Activated CD8-positive, alpha-beta memory T cell treated with anti-CD3 and anti-CD28 coated beads for 1 hour (primary cell): ENCODE measurements around the gene MPI.
"Not testable (repeated sequence)": the region's sequence is repeated elsewhere in the genome, so short reads cannot be mapped to it uniquely, and the experiment has no call there.

Experiments
- DNase-seq, 2 donors: peaks; one replicate each; pipeline ENCODE4 v3.0.0-alpha.2; 2020; ENCODE audit warnings: low read depth in 1 of 2; ENCODE audit errors: extremely low read depth in 1 of 2

The MPI gene

DNA sequence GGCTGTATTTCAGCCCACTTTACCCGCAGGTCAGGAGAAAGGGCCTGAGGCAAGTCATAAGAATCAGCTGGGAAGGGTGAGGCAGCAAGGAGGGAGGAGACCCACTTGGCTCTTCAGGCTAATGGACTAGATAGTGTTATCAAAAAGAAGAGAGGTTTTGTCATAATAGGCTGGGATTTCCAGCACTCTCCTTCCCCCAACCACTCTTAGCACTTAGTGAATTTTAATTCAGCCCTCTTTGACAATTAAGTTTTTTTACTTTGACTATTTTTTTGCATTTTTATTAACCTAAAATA, 771 bp downstream of the MPI start:
- no peak for DNase-seq

GRCh38 chr15:74891469-74891868, 1.6 kb downstream of the MPI start:
- DNase-seq = no peak

DNA sequence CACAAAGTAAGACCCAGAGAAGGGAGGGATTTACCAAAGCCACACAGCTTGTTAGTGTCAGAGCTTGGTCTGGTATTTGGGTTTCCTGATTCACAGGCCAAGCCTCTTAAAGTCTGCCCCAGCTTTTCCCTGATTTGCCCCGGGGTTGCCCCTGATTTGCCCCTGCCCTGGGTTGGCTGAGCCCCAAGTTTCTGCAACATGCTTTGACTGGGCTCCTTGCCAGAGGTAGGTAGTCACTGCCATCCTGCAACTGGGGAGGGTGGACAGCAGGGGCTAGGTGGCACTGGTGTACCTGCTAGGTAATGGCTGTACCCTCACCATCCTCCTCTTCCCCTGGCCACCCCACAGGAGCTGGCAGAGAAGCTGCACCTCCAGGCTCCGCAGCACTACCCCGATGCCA, 2.5 kb downstream of the MPI start:
- DNase-seq = no peak

DNA sequence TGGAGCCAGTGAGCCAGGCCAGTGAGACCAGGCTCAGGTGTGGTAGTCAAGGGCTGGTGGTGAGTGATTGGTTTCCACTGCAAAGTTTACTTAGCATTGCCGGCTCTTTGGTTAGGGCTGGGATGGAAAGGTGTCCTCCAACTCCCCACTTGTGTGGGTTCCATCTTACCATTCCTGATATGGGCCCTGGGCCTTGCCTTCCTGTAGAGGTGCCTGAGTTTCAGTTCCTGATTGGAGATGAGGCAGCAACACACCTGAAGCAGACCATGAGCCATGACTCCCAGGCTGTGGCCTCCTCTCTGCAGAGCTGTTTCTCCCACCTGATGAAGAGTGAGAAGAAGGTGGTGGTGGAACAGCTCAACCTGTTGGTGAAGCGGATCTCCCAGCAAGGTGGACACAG, 3.1 kb downstream of the MPI start:
- no peak for DNase-seq

DNA sequence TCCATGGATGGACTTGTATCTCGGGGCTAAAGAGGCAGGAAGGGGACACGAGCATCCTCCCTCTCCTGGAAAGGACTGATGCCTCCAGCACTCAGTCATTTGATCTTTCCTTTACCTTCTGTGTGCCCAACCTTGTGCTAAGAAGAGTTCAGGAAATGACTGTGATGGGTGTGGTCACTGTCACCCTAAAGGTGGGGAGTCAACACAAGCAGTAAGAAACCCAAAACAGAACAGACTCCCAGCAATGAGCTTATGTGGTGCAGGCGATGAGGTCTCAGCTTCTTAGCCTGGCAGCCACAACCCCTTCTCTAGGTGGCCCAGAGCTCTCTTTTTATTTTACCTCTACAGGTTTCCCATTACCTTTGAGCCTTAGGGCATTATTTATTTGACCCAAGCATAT, 3.8 kb downstream of the MPI start:
- no peak for DNase-seq

DNA sequence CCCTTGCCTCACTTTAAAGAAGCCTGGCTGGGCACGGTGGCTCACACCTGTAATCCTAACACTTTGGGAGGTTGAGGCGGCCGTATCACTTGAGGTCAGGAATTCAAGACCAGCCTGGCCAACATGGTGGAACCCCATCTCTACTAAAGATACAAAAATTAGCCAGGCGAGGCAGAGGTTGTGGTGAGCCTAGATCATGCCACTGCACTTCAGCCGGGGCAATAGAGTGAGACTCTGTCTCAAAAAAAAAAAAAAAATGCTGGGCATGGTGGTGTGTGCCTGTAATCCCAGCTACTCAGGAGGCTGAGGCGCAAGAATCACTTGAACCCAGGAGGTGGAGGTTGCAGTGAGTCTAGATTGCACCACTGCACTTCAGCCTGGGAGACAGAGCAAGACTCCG, 4.5 kb downstream of the MPI start:
- not testable (repeated sequence) for DNase-seq

GRCh38 chr15:74895830-74896229, 6.0 kb downstream of the MPI start:
- DNase-seq = no peak

- DNase-seq = no peak
Observed at GRCh38 chr15:74896316-74896715, 6.5 kb downstream of the MPI start.

DNA sequence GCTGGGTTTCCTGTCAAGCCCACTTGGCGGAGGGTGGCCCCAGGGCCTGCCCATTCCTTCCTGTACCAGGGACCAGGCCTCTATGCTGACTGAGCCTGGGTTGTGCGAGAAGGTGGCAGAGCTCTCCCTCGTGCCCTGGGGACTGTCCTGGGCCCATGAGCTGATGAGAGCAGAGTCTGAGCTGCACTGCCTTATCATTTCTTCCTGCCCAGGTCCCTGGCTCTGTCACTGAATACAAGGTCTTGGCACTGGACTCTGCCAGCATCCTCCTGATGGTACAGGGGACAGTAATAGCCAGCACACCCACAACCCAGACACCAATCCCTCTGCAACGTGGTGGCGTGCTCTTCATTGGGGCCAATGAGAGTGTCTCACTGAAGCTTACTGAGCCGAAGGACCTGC, 7.5 kb downstream of the MPI start:
- DNase-seq = no peak

DNA sequence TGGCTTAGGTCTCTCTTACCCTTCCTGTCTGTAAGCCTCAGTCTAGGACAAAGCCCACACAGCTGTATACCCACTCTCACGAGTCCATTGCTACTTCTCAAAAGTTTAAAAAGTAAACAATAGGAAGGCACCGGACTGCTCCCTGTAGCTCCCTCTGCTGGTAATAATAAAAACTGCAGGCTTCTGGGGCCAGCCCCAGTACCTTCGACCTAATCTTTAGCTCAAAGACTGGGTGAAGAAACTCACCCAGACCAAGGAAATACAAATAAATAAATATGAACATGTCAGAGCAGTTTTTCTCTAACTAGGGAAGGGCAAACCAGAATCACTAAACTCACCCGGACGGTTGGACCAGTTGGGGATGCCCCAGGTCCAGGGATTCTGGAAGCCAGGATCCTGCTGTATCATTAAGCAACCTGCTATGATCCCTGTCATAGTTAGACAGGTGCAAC, 11.8 kb downstream of the MPI start:
- peak in 1 of 2 donors; percentile 35 for DNase-seq

DNA sequence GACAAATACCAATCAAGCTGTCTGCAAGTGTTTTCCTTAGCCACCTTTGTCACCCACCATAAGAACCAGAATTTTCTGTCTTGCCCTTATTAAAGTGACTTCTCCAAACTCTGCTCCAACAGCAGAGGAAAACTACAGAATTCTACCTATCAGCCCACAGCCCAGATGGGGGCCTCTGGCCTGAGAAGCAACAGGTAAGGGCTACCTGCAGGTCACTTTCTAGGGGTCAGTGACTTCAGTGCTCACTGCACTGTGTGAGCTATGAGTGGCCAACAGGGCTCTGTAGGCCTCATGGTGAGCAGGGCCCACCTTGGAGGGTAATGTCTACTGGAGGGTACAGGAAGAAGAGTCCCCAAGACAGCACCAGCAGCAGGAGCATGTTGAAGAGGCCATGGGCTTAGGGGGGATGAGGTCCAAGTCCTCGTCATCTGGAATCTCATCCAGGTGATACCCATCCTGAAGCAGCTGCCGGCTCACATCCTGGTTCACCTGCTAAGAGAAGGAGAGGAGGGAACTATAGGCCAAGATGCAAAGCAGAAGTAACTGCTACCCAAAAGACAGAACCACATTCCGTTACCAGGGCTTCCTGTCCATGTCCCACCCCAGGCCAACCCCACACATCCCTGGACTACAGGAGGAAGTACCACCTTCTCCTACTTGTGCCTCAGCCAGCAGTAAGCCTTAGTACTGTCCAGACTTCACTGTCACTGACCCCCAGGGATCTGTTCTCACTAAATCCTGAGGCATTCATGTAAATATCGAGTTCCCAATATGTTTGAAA, 12.6 kb downstream of the MPI start:
- no peak for DNase-seq

DNA sequence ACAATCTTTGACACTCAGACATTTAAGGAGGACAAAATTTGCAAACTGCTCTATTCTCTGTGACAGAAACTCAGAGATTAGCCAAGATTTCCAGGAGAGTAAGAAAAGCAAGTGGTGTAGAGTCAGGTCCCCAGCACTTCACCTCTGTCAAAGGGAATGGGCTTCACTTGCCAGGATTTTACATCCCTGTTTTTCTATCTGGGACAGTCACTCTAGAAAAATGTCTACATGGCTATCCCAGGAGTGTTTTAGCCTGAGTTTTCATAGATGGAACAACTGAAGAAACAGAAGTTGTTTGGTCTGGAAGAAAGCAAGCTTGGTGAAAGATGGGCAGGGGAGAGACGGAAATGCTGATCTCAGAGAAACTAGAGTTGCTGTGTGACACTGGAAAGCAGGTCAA, 13.8 kb downstream of the MPI start:
- no peak for DNase-seq

- no peak for DNase-seq
Observed at GRCh38 chr15:74904190-74904805, 14.5 kb downstream of the MPI start.

GRCh38 chr15:74906067-74906449, 16.2 kb downstream of the MPI start:
- DNase-seq = peak in 1 of 2 donors; percentile 17

DNA sequence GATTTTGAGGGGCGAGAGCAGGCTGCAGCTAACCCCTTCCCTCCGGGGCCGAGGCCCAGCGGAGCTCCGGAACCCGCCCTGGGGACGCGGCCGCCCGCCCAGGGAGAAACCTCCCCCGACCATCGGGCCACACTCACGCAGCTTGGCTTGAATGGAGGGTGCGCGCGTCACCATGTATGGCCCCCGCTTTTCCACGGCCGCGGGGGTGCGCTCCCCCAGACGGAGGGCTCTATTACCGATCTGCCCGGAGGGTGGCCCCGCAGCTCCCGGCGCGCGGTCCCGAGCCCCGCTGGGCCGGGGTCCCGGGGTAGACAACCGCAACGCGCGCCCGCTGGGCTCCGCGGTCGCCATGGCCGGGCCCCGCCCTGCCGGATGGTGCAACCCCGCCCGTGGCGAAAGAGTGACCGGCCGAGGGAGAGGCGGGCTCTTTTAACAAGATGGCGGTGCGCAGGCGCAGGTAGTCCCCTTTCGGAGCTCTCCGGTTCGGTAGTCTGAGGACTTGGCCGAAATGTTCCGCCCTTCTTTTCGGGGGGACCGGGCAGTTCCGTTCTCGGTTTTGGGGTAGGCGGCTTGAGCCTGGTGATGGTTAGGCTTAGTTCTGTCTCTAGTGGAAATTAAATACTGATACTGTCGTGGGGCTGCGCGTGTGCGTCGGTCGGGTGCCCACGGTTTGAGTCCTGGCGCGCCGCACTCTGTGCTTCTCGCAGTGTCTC, 16.8 kb downstream of the MPI start, which contains the start of gene FAM219B:
Gene FAM219B (minus strand): TSS at position 402 of the 713 bp plus-strand sequence. CDS start 51 bp downstream, at position 351.
- peak; percentile 30 to 64 for DNase-seq

DNA sequence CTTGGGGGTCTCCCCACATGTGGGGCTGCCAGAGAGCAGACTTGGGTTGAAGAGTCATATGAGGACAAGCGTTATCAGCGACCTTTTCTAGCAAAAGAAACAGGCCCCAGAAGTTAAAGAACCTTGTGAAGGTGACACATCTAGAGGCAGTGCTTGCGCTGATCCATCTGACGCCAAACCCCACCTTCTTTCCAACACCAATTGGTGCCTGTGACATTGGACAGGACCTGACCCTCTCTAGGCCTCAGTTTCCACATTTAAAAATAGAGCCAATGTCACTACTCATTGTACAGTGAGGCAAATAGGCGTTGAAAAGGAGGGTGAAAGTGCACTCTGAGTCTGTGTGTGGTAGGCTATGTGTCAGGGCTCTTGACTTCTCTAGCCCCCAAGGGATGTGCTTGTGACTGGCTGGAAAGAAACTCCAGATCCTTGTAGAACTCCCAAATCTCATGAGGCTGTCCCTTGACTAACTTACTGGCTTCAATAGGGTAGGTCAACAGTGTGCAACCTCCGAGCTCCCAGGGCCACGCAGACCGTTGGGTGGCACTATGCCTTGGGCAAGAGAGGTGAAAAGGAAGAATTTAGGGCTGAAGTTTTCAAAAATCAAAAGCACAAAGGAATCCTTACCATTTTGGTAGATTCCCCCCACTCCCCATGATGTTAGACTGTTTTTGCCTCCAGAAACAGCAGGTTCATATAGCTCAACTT, 17.5 kb downstream of the MPI start:
- no peak for DNase-seq

GRCh38 chr15:74908635-74909034, 18.8 kb downstream of the MPI start:
- DNase-seq = no peak

GRCh38 chr15:74913041-74913440, 23.2 kb downstream of the MPI start:
- DNase-seq = no peak

GRCh38 chr15:74913799-74914198, 24.0 kb downstream of the MPI start:
- not testable (repeated sequence) for DNase-seq

GRCh38 chr15:74917676-74918075, 27.8 kb downstream of the MPI start:
- DNase-seq = no peak

GRCh38 chr15:74920456-74920855, 30.6 kb downstream of the MPI start:
- DNase-seq = no peak
